ENCODE results near the gene SEPSECS. TPM values are rescaled to one million over a fixed set of nuclear protein-coding genes. Genes with fewer than 3 reads are reported as not detected.

The SEPSECS gene
- total and polyA plus RNA-seq, 2 of the 8 experiments (the other 6 are each of a cell fraction or from before 2014, with no cell fraction given), result 1.9 to 4.1 TPM

- TF ChIP-seq CHD7 (IDR thresholded peaks at IDR 0.05; ENCODE audit: insufficient replicate concordance, low read length), result no peak
- TF ChIP-seq GABPA (IDR thresholded peaks at IDR 0.05; ENCODE audit: borderline replicate concordance, insufficient read depth, low read length), result no peak
- no peak for TF ChIP-seq CHD2 (IDR thresholded peaks at IDR 0.05; ENCODE audit: low read length)
- no peak for TF ChIP-seq KDM4A (IDR thresholded peaks at IDR 0.05; ENCODE audit: low read depth, low read length, severe bottlenecking)
- no peak for TF ChIP-seq FOSL1 (IDR thresholded peaks at IDR 0.05; ENCODE audit: insufficient read depth, low read depth, low read length)
- no peak for TF ChIP-seq SAP30 (IDR thresholded peaks at IDR 0.05; ENCODE audit: insufficient read depth, insufficient replicate concordance, low read length)
- TF ChIP-seq NANOG (IDR thresholded peaks at IDR 0.05; ENCODE audit: insufficient read depth, low read depth, low read length, poor library complexity, severe bottlenecking), result no peak
- no peak for TF ChIP-seq SRF (IDR thresholded peaks at IDR 0.05; ENCODE audit: low read depth, low read length)
- no peak for TF ChIP-seq BACH1 (IDR thresholded peaks at IDR 0.05; ENCODE audit: low read length)
These were observed 5.5 kb downstream of the SEPSECS start (continued) for GRCh38 chr4:25154594-25155265.

All from H1 (cell line).